RWPE2 (cell line): Measurements from ENCODE around the gene DNAI1.
A peak's percentile ranks its signal among the peaks of the same experiment; 100 is the strongest.

Experiments
- ATAC-seq: fragments of 200-7000 bp; cut with Tn5 transposase; 3 replicates; pipeline ENCODE4 v1.9.1; 2021; ENCODE audit warnings: low read depth
- DNase-seq: peaks from one replicate; pipeline ENCODE4 v3.0.0-alpha.2; 2020; ENCODE audit warnings: low spot score
- H3K27ac ChIP-seq: fragments of 450-650 bp; 2 replicates; pipeline ENCODE4 v1.5.1; 2017; ENCODE audit warnings: mild to moderate bottlenecking; ENCODE audit not compliant: poor library complexity, severe bottlenecking
- H3K27me3 ChIP-seq: fragments of 250-450 bp; sonication (Bioruptor Pico); 2 replicates; pipeline ENCODE4 v1.5.1; 2021; ENCODE audit warnings: mild to moderate bottlenecking, moderate library complexity; ENCODE audit not compliant: insufficient read depth, poor library complexity, severe bottlenecking
- H3K36me3 ChIP-seq: fragments of 250-450 bp; sonication (Bioruptor Pico); 2 replicates; pipeline ENCODE4 v1.5.1; 2020; ENCODE audit warnings: low read depth, mild to moderate bottlenecking, moderate library complexity
- H3K4me1 ChIP-seq: fragments of 250-450 bp; sonication (Bioruptor Pico); 2 replicates; pipeline ENCODE4 v1.5.1; 2021; ENCODE audit warnings: mild to moderate bottlenecking, moderate library complexity; ENCODE audit not compliant: insufficient read depth, poor library complexity, severe bottlenecking
- H3K4me3 ChIP-seq: fragments of 250-450 bp; sonication (Bioruptor Pico); 2 replicates; pipeline ENCODE4 v1.5.1; 2021; ENCODE audit warnings: mild to moderate bottlenecking, moderate library complexity; ENCODE audit not compliant: severe bottlenecking
- H3K9me3 ChIP-seq: fragments of 250-450 bp; sonication (Bioruptor Pico); 2 replicates; pipeline ENCODE4 v1.5.1; 2021; ENCODE audit warnings: mild to moderate bottlenecking, moderate library complexity; ENCODE audit not compliant: severe bottlenecking
- CTCF ChIP-seq: fragments of 450-650 bp; IDR thresholded peaks from one replicate; pipeline ENCODE4 v1.5.1; 2017; ENCODE audit warnings: mild to moderate bottlenecking, moderate library complexity; ENCODE audit not compliant: poor library complexity, severe bottlenecking

Gene DNAI1

GRCh38 chr9:34454571-34455065, 4.0 kb upstream of the DNAI1 start:
- TF ChIP-seq CTCF: peak; percentile 20
- ATAC-seq (peak; percentile 31), DNase-seq (no peak)
- no peak overlapping the region for H3K4me3 ChIP-seq
- no peaks in the 10 kb centered on the region for H3K9me3 ChIP-seq
- no peaks in the 10 kb centered on the region for H3K36me3 ChIP-seq
- H3K27ac ChIP-seq: no peak overlapping the region
- H3K4me1 ChIP-seq: peaks cover 3% of the 10 kb centered on the region
- no peaks in the 10 kb centered on the region for H3K27me3 ChIP-seq

DNA sequence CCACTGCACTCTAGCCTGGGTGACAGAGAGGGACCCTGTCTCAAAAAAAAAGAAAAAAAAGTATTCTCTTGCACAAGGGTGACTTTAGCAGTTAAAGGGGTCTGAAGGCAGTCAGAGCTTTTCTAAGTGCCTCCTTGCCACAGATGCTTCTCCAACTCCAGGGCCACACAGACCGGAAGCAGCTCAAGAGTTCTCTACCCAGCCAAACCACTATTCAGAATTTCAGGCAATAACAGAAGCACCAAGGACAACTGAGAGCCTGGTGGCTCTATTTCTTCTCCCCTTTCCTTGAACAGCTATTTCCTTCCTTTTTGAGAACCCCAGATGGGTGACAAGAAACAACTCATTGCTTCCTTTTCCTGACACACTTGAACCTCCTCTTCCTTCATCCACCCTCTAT, 2.5 kb upstream of the DNAI1 start:
- H3K9me3 ChIP-seq: no peaks in the 10 kb centered on the region
- H3K36me3 ChIP-seq: no peaks in the 10 kb centered on the region
- ATAC-seq (no peak), DNase-seq (no peak)
- no peak overlapping the region for H3K4me3 ChIP-seq
- no peak for TF ChIP-seq CTCF
- no peak overlapping the region for H3K27ac ChIP-seq
- peaks cover 5% of the 10 kb centered on the region for H3K4me1 ChIP-seq
- no peaks in the 10 kb centered on the region for H3K27me3 ChIP-seq

DNA sequence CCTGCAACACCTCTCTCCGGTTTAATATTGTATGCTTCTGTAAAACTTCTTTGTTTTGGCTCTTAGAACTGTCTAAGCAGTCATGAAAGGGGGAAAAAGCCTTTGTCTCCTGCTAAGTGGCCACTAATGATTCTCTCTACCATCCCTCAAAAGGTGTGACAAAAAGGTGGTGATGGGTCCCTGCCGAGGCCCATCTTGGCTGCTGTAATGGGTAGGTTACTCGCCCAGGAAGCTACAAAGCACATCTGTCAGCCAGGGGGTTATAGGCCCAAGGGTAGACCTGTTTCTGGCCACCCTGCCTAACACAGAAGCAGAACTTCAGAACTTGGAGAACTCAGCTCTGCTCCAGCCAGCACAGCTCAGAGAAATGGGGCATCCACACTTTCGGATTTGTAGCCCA, 1.9 kb upstream of the DNAI1 start:
- no peaks in the 10 kb centered on the region for H3K27me3 ChIP-seq
- no peaks in the 10 kb centered on the region for H3K9me3 ChIP-seq
- H3K27ac ChIP-seq: peak overlapping the region; percentile 26
- DNase-seq (no peak), ATAC-seq (no peak)
- no peaks in the 10 kb centered on the region for H3K36me3 ChIP-seq
- TF ChIP-seq CTCF: no peak
- peak overlapping the region; percentile 66 for H3K4me3 ChIP-seq
- H3K4me1 ChIP-seq: peaks cover 5% of the 10 kb centered on the region

DNA sequence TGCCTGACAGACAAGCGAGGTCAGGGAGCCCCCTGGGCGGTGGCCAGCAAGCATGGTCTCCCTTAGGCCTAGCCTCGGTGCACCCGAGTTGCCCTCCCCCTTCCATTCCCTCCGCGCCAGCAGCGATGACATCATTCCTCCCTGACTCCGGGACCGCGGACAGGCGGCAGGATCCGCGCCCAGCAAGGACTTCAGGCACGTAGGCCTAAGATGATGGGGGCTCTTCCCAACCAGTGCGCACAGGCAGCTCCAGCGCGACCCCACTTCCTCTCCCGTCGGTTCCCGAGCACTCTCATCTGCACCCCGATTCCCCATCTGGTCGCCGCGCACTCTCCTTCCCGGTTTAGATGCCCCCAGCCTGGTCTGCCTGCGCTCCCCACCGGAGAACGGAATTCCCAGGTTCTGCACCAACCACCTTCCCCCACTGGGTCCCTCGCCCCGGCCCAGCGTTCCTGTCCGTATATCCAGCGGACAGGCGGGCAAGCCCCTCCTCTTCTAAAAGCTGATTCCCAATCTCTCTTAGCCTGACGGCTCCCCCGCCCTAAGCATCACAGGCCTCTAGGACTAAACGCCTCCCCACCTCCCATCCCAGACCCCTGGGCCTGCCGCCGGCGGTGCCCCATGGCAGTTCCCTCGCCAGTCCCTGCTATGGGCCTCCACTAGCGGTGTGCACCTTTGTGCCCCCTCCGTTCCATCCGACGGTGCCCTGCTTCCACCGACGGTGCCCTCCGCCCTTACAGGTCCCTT, 1.2 kb upstream of the DNAI1 start:
- H3K4me1 ChIP-seq: peaks cover 5% of the 10 kb centered on the region
- peak; percentile 41 for ATAC-seq
- no peak for TF ChIP-seq CTCF
- DNase-seq: peak; percentile 71
- H3K4me3 ChIP-seq: peak overlapping the region; percentile 66
- no peaks in the 10 kb centered on the region for H3K27me3 ChIP-seq
- H3K9me3 ChIP-seq: no peaks in the 10 kb centered on the region
- H3K36me3 ChIP-seq: no peaks in the 10 kb centered on the region
- H3K27ac ChIP-seq: peak overlapping the region; percentile 26

GRCh38 chr9:34458959-34459340, 345 bp downstream of the DNAI1 start:
- no peak for TF ChIP-seq CTCF
- H3K36me3 ChIP-seq: no peaks in the 10 kb centered on the region
- no peak overlapping the region for H3K27ac ChIP-seq
- no peaks in the 10 kb centered on the region for H3K27me3 ChIP-seq
- no peak for ATAC-seq
- DNase-seq: no peak
- no peaks in the 10 kb centered on the region for H3K9me3 ChIP-seq
- peak overlapping the region; percentile 66 for H3K4me3 ChIP-seq
- peaks cover 19% of the 10 kb centered on the region for H3K4me1 ChIP-seq
